GM21381 (cell line): ENCODE data around the gene GADD45G.

Experiments
- ATAC-seq: cut with Tn5 transposase; IDR thresholded peaks from one replicate; pipeline ENCODE4 v1.9.1; 2021; ENCODE audit warnings: mild to moderate bottlenecking, moderate library complexity; ENCODE audit not compliant: unreplicated experiment

GADD45G gene

DNA sequence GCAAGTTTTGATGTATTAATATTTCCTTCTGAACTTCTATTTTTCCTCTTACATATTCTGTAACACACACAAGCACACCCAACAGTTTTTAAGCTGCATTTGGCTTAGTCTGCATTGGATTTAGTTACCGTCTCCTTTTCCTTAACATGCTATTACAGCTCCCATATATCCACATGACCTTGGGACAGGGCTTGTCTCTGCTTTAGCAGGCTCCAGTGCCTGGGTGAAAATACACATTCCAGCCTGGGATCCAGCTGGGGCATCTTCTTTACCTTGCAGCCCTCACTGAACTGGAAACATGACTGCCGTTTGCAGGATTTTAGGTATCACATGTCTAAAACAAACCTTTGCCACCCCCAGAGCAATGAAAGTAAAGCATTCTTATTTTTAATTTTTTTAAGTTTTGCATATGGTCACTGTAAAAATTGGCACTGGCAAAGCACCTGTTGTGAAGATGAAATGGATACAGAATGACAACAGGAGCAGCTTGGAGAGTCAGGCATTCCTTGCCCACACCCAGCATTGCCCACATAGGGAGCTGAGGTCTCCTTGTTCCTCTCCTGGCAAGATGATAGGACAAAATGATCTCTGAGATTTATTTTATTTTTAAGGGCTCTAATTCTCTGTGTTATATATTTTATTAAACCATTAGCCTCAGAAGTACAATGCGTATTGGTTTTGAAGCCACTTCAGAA, 4.0 kb downstream of the GADD45G start:
- ATAC-seq, result no peak

DNA sequence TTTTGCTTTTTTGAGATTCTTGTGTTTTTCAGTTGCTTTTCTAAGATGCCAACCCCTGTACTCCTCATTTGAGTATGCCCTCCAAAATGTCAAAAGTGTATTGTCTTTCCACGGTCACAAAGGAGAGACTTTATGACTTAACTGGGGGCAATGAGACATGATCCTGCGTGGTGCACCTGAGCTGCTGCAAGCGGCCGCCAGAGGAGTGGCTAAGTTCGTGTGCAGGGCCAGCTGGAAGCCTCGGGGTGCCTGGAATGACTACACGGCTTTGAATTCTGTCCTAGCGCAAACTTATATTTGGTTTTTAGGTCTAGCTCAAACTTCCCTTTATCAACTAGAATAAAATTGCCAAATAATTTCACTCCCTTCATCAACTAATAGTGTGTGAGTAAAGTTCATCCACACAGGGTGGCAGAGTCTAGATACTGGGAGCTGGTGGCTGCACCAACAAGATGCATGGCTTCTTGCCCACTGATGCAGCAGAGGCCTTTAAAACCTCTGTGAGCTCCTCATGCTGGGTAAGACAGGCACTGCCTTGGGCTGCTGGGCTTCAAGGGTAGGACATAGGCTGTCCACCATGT, 4.7 kb downstream of the GADD45G start:
- no peak for ATAC-seq

DNA sequence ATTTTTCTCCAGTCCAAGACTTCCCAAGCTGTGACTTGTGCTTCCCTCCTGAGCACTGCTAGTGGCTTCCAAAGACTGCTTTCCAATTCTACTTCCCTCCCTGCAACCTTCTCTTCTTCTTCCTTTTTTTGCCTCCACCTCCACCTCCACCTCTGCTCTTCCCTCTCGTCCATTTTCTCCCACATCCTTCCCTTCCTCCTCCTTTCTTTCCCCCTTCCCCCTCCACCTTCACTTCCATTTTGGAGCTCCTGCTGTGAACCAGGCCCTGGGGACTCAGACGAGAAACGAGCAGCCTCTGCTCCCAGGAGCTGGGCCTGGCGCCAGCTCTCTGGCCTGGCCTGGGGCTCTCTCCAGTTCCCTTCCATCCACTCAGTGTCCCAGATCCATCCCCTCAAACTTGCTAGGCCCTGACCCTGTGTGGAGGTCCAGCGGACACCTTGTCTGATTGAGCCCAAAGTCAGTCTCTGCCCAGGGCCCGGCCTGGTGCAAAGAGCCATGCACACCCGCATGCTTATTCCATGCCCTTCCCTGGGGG, 5.6 kb downstream of the GADD45G start:
- no peak for ATAC-seq

DNA sequence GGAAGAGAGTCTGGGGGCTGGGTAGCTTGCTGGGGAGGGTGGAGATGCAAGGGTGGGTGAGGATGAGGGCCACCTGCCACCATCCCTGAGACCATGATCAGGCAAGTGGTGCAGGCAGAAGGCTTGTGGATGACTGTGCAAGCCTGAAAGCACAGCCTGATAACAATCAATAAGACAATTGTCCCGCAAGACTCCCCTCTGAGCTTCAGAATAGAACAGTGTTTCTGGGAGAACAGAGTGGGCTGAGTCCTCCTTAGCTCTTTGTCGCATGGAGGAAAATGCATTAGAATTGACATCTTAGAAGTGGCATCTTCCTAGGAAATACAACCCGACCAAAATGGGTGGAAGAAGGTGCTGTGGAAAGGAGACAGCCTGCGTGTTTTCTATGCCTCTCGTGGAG, 6.6 kb downstream of the GADD45G start:
- no peak for ATAC-seq

DNA sequence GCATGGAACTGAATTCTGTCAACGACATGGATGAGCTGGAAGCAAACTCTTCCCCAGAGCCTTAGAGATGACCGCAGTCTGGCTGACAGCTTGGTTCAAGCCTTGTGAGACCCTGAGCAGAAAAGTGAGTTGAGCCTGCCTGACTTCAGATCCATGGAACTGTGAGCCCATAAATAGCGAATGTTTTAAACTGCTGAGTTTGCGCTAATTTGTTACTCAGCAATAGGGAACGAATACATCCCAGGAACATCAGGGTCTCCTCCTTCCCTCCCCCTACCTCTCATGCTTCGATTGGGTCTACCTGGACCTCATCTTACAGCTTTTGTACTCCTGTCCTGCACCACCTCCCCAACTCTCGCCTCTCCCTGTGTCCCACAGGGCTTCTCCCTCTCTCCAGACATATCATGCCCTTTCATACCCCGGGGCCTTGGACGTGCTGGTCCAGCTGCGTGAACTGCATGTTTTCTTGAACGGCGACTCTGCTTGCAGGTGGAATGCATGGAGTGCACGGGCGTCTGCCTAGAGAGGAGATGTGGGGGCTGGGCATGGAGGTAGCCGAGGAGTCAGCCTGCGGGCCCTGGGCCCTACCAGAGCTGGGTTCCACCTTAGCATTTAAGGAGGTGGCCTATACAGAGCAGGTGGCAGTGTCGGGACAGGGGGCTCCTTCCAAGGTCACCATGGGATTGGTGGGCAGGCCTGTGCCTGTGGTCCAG, 7.9 kb downstream of the GADD45G start:
- no peak for ATAC-seq

DNA sequence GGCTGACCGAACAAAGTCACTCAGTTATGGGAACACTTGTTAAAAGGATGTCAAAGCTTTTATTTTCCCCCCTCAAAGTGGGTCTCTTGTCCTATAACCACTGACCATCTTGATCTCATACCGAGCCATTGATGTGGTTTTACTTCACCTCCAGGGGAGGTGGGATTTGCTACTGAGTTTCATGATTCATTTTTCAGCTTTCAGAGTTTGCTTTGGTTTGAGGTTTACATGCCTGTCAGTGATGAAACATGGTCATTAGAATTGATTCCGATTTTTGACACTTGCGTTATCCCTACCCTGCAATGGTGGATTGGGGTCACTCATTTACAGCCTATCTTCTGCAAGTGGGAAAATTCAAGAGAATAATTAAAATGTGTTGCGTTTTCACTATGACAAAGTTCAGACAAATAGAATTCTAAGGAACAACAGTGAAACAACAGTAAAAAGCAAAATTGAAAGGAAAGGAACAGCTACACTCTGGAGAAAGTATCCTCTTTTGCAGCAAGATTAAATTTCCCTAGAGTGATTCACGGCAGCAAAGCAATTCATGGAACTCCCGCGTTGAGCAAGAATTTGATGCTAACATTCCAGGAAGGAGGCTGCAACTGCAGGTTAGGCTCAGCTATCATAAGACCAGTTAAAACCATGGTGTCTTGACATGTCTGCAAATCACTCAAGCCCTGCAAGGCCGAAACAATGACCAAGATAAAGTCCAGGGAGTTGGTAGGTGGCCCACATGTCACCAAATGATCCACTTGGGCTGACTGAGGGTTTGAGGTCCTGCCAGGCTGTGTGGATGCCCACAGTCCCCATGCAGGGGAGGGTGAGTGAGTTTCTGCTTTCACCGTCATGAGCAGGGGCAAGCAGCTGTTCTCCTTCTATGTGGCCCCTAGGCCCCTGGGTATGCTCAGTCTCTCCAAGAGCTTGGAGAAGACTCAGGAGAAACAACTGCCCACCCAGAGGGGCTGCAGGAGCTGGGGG, 9.4 kb downstream of the GADD45G start:
- ATAC-seq, result no peak

DNA sequence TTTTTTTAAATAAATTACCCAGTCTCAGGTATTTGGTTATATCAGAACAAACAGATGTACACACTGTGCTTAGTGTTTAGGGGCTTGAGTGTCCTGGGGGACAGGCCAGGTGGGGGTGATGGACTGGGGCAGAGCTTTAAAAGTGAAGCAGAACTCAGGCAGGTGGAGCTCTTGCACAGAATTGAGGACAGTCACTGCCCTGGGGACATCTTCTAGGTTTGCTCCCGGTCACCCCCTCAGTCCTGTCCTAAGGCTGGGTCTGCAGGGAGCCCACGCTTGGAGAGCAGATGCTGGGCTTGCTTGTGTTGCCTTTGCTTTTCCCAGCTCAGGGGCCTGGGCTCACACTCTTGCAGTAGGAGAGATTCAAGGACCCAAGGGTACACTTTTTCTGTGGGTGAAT, 10.8 kb downstream of the GADD45G start:
- ATAC-seq, result no peak

DNA sequence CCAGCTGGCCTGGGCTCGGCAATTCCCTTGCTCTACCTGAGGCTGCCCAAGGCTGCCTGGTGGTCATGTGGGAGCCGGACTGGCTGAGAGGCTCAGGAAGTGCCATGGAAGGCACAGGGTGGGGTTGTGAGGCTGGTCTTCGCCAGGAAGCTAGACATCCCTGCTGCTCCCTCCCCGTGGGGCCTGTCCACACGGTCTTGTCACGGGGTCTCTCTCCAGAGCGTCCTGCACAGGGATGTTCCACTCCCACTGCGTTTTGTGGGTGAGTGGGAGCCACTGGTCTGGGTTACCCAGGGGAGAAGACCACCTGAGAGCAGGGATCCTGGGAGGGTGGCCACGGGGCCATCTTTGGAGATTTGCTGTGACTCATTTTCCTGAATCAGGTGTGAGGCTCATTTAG, 11.6 kb downstream of the GADD45G start:
- no peak for ATAC-seq

DNA sequence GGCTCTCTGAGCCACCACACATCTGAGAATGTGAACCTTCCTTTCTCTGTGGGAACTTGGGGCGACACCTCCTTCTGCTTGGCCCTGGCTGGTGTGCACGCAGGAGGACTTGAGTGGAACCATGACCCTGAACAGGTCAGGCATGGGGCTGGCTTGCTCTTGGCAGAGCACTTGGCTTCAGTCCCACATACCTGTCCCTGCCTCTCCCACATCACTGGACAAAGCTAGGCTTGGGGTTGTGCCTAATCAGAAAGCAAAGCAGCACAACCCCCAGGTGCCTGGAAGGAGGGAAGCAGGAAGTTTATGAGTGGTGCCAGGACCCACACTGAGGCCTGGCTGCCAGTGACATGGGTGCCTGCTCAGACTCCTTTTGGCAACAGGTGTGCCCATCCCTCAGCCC, 13.2 kb downstream of the GADD45G start:
- no peak for ATAC-seq

DNA sequence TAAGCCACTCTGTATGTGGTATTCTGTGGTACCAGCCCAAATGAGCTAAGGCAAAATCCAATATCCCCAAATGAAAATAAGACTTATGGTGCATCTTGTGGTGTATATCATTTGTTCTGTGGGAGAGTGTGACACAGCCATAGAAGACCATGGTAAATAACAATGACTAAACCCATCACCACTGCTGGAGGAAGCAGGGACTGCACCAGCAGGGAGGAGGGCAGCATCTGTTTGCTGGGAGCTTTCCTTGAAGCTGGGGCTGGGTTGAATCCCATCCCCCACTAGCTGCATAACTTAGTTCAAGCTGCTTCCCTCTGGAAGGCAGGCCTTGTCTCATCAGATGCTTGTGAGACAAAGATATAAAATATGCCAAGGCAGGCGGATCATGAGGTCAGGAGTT, 14.2 kb downstream of the GADD45G start:
- ATAC-seq, result no peak

DNA sequence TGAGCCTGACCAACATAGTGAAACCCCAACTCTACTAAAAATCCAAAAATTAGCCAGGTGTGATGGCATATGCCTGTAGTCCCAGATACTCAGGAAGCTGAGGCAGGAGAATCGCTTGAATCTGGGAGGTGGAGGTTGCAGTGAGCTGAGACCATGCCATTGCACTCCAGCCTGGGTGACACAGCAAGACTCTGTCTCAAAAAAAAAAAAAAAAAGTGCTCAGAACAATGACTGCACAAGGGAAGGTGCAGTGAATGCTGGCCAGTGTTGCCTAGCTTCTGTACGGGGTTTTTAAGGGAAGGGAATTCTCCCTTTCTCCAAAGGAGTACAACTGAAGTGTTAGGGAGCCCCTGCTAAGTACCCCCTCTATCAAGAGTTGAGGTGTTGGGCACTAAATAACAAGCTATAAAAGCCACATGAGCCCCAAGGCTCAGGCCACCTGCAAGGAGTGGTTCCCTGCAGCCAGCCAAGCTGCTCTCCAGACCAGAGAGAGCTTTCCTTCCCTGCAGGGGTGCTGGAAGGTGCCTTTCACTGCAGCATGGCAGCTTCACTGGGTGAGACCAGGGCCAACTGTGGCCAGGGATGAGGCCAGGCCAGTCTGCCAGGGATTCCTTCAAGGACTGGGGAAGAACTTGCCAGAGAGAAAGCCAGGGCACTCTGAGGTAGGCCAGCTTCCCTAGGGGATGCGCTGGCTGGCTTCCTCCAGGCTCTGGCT, 14.8 kb downstream of the GADD45G start:
- ATAC-seq, result no peak

DNA sequence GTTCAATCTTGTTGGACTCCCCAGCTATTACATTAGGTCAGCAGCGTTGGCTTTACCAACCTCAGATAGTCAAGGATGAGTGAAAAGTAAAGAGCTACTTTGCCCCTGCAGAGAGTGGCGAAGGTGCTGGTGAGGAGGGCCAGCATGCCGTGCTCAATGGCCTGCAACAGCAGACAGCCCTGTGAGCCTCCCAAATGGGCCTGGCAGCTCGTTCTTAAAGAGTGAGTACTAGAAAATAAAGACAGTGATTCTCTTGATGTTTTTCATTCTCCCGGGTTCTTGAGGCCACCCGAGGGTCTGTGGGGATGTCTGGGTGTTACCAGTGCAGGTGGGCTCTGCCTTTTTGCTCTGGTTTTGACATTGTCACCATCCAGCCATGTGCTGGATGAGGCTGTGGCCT, 16.2 kb downstream of the GADD45G start:
- no peak for ATAC-seq

DNA sequence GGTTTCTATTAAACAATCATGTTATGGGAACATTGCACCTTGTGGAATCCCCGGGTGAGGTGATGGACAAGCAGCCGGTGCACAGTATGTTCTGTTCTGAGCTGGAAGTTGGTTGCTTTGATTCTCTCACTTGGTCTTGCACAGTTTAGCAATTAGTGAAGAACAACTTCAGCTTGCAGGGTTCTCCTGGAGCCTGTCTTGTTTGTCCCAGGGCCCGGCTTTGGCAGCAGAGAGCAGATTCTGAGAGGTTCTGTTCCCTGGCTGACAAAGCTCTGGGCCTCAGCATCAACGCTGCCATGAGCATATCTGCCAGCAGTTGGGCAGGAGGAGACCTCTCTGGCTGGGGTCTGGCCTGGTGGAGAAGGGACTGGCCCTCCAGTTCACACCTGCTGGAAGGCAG, 16.9 kb downstream of the GADD45G start:
- ATAC-seq, result no peak

DNA sequence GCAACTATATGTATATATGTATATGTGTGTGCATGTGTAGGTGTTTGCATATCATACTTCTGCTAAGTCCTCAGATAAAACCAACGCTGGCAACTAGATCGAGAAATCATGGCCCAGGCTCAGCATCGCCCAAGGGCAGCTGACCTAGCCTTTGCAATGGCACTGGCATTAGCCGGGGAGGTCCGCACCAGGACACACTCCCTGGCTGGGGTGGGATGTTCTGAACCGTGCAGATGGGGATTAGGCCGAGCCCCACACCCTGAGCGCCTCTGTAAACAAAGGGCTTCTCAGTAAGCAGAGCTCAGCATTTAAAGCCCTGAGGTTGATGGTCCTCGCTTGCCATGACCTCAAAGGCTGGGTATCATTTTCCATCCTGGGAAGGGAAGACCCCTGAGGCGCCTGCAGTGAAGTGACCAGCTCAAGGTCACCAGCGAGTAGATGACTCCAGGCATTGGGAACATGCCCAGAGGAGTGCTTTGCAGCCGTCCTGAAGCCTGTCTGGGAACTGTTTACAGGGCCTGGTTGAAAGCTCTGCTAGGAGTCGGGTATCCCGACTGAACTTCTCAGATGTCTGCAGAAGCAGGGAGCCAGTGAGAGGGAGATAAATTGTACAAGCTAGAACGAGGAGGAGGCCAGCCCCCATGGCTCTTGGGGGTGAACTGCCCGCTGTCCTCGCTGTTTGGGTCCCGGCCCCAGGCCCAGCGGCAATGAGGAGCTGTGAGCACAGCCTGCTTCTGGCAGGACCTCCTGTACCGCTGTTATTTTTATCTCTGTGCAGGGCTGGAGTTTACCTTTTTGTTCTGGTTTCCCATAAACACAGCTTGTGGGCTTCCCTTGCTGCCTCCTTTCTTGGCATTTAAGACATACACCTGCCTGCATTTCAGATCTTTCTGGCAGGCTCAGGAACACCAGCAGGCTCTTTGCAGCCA, 18.4 kb downstream of the GADD45G start:
- no peak for ATAC-seq

DNA sequence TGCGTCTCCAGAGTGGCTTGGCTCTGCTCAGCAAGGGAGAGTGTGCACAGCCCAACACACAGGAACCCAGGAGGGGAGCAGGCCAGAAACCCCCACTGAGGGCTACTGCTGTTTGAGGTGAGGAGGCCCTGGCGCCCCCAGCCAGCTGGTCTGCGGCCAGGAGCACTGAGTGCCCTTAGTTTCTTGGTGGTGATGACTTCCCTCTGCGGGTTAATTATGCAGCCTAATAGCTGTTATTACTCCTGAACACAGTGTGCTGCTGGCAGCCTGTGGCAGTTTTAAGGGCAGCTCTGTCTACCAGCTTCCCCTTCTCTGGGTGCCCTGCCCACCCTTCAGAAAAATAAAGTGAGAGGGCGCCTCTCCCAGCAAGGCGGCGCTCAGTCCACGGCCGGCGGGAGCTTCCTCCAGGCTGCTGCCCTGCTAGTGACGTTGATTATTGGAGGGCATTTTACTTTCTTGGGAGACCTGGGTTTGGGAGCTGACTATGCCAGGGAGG, 19.2 kb downstream of the GADD45G start:
- no peak for ATAC-seq

DNA sequence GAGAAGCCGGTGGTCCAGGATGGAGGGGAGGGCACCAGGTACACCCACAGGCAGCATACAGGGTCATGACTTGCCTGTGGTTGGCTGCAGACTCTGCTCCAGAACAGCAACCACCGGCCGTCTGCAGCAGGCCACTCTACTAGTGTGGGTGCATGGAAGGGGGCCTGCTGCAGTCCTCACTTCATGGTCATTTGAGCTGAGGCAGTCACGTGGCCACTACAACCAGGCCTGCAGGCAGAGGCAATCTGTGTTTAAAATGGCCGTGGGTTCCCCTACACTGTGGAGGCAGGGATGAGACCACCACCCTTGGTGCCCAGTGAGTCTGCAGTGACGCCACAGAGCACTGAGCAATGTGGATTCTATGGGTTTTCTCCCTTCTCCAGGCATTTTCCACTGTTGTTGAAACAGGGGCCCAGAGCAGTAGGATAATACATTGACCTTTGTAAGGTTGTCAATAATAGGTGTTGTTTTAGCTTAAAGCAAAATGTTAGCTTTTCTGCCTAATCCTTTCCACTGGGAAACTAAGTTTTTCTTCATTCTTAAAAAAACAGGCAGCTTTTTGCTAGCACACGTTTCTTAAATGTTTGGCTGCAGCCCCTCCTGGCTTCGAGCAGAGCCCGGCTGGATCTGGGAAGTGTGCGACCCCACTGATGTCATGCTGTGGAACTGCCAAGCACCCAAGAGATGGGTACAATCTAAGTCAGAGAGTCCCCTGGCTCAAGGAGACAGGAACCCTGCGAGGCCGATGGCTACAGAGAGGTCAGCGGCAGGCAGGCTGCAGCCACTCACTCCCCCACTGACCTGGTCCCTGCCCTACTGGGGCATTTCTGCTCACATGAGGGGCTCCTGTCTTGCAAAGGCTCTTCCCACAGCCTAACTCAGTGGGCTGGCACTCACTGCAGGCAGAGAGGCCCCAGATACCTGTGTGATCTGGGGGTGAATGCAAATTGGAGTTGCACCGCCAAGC, 21.2 kb downstream of the GADD45G start:
- no peak for ATAC-seq

DNA sequence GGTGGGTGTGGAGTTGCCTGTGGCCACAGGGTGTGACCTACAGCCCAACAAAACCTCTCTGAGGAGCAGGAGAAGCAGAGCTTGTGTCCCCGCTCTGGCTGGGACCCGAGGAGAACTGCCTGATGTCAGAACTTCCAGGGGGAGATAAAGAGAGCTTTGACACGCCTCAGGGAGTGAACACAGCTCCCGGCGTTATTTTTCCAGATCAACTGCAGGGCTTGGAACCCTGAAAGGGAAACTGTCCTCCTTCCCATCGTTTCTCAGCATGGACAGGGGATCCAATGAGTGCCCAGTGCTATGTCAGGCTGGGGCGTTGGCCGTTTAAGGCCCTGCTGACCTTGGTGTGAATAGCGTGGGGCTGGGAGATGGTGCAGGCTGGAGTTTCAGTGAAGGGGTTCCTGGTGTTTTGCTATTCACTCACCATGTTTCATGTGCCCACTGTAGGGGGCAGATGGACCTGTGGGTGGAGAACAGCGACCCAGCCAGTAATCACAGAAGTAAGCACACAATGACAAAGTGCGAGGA, 22.0 kb downstream of the GADD45G start:
- no peak for ATAC-seq

DNA sequence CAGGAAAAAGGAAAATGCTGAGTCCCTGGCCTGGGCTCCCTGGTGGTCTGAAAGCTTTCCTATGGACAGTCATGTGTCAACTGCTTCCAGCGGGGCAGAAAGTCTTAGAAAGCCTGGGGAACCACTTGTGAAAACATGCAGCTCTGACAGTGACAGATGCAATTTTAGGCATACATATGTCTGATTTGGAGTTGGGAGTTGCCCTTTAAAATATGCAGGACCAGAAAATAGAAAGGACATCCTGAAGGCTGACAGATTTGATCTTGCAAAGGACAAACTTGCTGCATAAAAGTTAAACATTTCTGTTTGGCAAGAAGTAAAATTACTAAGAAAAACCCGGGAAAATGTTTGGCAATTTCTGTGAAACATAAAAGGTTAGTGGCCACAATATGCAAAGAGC, 23.8 kb downstream of the GADD45G start:
- no peak for ATAC-seq
